Ovary (tissue), 3 donors: Measurements from ENCODE around the gene ZNF511.

Experiments used
- EP300 ChIP-seq: sonication (generic); formaldehyde crosslinking; IDR thresholded peaks from one replicate; pipeline ENCODE4 v1.6.1; 2017; ENCODE audit warnings: antibody characterized with exemption
- TF ChIP-seq, protein P1 (sequence below), 3 donors: fragments of 450-650 bp in 2 of 3; fragments of 200-600 bp in 1 of 3; IDR thresholded peaks; one replicate each; pipeline versions ENCODE4 v1.5.1 to v1.8.0; 2016 to 2022; ENCODE audit warnings: antibody characterized with exemption in 3 of 3, mild to moderate bottlenecking in 1 of 3
- donor health status: DM: no; HTN: no; CAD: no.

DNA sequence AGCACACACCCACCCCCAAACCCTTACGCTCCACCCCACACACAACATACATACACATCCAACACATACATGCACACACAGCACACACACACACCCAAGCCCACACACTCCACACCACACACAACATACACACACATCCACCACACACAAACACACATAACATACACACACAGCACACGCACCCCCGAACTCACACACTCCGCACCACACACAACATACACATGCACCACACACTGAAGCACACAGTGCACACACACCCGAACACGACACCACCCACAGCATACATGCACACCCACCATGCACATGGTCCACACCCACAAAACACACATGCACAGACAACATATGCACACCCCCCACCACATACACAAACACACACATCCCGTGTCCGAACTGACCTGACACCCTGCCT, 40.5 kb downstream of the ZNF511 start:
- TF ChIP-seq, protein P1, sequence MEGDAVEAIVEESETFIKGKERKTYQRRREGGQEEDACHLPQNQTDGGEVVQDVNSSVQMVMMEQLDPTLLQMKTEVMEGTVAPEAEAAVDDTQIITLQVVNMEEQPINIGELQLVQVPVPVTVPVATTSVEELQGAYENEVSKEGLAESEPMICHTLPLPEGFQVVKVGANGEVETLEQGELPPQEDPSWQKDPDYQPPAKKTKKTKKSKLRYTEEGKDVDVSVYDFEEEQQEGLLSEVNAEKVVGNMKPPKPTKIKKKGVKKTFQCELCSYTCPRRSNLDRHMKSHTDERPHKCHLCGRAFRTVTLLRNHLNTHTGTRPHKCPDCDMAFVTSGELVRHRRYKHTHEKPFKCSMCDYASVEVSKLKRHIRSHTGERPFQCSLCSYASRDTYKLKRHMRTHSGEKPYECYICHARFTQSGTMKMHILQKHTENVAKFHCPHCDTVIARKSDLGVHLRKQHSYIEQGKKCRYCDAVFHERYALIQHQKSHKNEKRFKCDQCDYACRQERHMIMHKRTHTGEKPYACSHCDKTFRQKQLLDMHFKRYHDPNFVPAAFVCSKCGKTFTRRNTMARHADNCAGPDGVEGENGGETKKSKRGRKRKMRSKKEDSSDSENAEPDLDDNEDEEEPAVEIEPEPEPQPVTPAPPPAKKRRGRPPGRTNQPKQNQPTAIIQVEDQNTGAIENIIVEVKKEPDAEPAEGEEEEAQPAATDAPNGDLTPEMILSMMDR (IDR thresholded peaks at IDR 0.05) = no peak
- no peak for TF ChIP-seq EP300
